OCI-LY3 (cell line): ENCODE data around the gene PTPN3.

Experiments
- CTCF ChIP-seq: fragments of 200-600, 300-600 bp; sonication (generic); IDR thresholded peaks from 2 replicates; pipeline ENCODE4 v1.5.1; 2014; ENCODE audit warnings: antibody characterized with exemption, low read length, low read depth
- EZH2phosphoT487 ChIP-seq: fragments of 200-600 bp; shearing (Covaris generic); IDR thresholded peaks from 2 replicates; pipeline ENCODE4 v1.6.1; 2018; ENCODE audit warnings: antibody characterized with exemption, mixed run types, low read depth

GRCh38 chr9:109455861-109456260, 42.2 kb downstream of the PTPN3 start:
- TF ChIP-seq CTCF (peak; percentile 38), EZH2phosphoT487 (no peak)
